Omental fat pad (tissue), 4 donors: ENCODE data around the gene INPP5D. TPM values are rescaled to one million over a fixed set of nuclear protein-coding genes. Genes with fewer than 3 reads are reported as not detected.

ENCODE experiments used
- ATAC-seq: fragments of 150-250 bp; one replicate; pipeline ENCODE4 v1.9.1; 2016; ENCODE audit warnings: mild to moderate bottlenecking, moderate library complexity; ENCODE audit not compliant: low FRiP score
- DNase-seq: peaks from one replicate; pipeline ENCODE4 v3.0.0-alpha.2; 2019; ENCODE audit warnings: low spot score
- CTCF ChIP-seq, 3 donors: fragments of 450-650 bp; IDR thresholded peaks; one replicate each; pipeline ENCODE4 v1.5.1; 2016 to 2017; ENCODE audit warnings: antibody characterized with exemption in 3 of 3, mild to moderate bottlenecking in 3 of 3, moderate library complexity in 2 of 3
- total RNA-seq, 4 donors: library from RNA; depleted of rRNA; stranded (reverse); fragments of >200 nt; gene quantifications; one replicate each; pipeline ENCODE4 v1.1.0, GENCODE V29; 2016

The INPP5D gene
- total RNA-seq, 4 donors from 2014 or later = 17.9 to 55.8 (median 27.6) TPM

- DNase-seq (no peak), ATAC-seq (no peak)
- TF ChIP-seq CTCF (IDR thresholded peaks at IDR 0.05) = no peak
Observed at GRCh38 chr2:233065954-233066470, 5.9 kb downstream of the INPP5D start.

GRCh38 chr2:233068762-233069418 lies 8.7 kb downstream of the INPP5D start:
- ATAC-seq (no peak), DNase-seq (no peak)
- TF ChIP-seq CTCF (IDR thresholded peaks at IDR 0.05) = no peak

GRCh38 chr2:233072838-233073237 lies 12.7 kb downstream of the INPP5D start:
- no peak for ATAC-seq
- no peak for TF ChIP-seq CTCF (IDR thresholded peaks at IDR 0.05)
- no peak for DNase-seq

GRCh38 chr2:233074106-233074505 lies 14.0 kb downstream of the INPP5D start:
- no peak for DNase-seq
- no peak for ATAC-seq
- no peak for TF ChIP-seq CTCF (IDR thresholded peaks at IDR 0.05)

- ATAC-seq (no peak), DNase-seq (no peak)
- no peak for TF ChIP-seq CTCF (IDR thresholded peaks at IDR 0.05)
Observed at GRCh38 chr2:233075141-233075965, 15.2 kb downstream of the INPP5D start.

- no peak for TF ChIP-seq CTCF (IDR thresholded peaks at IDR 0.05)
- no peak for ATAC-seq
- no peak for DNase-seq
Observed at GRCh38 chr2:233075966-233076339, 15.8 kb downstream of the INPP5D start.
